ENCODE measurements around the gene SCAMP5.

GRCh38 chr15:75031848-75032247, 36.5 kb downstream of the SCAMP5 start:
- TF ChIP-seq CTCF (IDR thresholded peaks at IDR 0.05) (no peak), ZBTB21 (CRISPR knock-in tag; IDR thresholded peaks at IDR 0.05; ENCODE audit: borderline replicate concordance) (no peak), ESRRA (CRISPR knock-in tag; IDR thresholded peaks at IDR 0.05; ENCODE audit: borderline replicate concordance) (no peak), ZNF671 (CRISPR knock-in tag; IDR thresholded peaks at IDR 0.05) (no peak), RELA (CRISPR knock-in tag; IDR thresholded peaks at IDR 0.05; ENCODE audit: borderline replicate concordance) (no peak), CREB1 (CRISPR knock-in tag; IDR thresholded peaks at IDR 0.05) (no peak), MAX (CRISPR knock-in tag; IDR thresholded peaks at IDR 0.05) (no peak)

Measured in WTC11 (cell line).